Measurements from ENCODE around the gene ARSH. TPM values are rescaled to one million over a fixed set of nuclear protein-coding genes. Genes with fewer than 3 reads are reported as not detected.

ARSH gene
- not detected in 2 replicates for total RNA-seq

GRCh38 chrX:3006495-3006894 lies at the start of gene ARSH:
TSS of gene ARSH (plus strand) at chrX:3006546. CDS start at chrX:3006613, 67 bp downstream.

Other genes starting within 250 kb of the ARSH start
- gene GYG2, start 177.6 kb upstream of the ARSH start, total RNA-seq: 0.36 TPM in 1 of 2 replicates, not detected in the other
- 12.0 and 57.2 TPM in 2 replicates for gene ARSD, start 77.2 kb upstream of the ARSH start, total RNA-seq
- 0.14 TPM in 1 of 2 replicates, not detected in the other for gene ARSF, start 34.9 kb downstream of the ARSH start, total RNA-seq

All from nasal cavity respiratory epithelium epithelial cell of viscerocranial mucosa (primary cell).